ENCODE data around the gene SLC12A8.

The SLC12A8 gene

DNA sequence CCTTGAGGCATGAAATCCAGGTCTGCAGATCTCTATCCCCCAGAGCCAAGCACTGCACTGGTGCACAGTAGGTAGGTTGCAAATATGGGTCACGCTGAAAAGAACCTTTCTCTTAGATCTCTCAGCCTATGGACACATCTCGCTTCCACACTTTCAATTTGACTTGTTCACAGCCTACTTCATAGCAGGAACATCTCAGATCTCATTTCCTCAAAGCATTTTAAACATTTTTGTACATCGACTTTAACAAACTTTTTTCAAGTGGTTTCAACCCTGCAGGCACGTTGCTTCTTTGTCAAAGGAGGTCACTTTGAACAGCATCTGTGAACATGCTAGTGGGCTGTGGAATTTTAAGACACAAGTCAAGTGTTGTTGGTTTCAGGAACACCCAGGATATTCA is 76.0 kb downstream of the SLC12A8 start:
- no peak for DNase-seq

DNA sequence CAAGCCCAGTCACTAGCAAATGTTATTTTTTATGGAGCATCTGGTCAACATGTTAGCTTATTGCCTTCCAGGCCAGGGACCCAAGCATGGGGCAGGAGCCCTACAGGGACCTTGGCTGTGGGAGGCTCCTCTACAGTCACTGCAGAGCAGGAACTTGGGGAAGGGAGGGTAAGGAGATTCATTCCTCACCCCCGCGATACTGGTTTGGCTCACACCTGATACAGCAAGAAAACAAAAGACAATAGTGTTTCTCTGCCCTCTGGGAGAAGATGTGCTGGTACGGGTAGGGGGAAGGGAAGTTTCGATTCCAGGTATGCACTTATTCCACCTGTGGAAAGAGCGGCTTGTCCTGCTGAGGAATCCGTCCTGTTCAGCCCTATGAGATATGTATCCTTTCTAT is 77.6 kb downstream of the SLC12A8 start:
- no peak for DNase-seq

DNA sequence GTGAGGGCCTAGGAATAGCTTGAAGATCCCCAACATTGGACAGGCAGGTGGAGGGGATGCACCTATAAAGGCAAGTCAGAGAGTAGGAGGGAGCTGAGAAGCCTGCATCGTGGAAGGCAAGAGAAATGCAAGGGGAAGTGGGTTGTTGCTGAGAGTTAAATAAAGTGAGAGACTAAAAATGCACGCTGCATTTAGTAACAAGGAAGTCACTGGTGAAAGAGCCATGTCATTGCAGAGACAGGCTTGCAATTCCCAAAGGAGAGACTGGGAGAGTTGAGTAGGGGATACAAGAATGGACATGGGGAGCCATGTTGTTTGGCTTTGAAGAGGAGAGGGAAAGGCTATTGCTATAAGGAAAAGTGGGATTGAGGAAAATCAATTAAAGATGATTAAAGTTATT is 79.7 kb downstream of the SLC12A8 start:
- no peak for DNase-seq

DNA sequence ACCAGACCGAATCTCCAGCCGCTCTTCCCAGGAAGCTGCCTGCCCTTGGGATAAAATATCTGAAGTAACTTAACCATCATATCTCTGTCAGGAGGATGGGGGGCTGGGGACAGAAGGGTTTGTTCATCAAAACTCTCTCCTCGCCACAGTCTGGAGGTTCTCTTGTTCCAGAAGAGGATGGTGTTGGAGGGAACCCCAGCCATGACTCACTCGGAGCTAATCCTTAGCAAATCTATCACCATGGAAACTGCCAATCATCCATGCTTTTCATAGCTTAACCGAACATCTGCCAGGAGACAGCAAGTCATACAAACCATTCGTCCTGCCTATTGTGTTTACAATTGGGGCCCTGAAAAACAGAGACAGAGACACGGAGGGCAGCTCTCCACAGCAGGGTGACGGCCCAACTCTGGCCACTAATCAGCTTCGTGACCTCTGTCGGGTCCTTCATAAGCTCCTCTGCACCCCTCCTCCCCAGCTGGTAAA is 83.0 kb downstream of the SLC12A8 start:
- no peak for DNase-seq

DNA sequence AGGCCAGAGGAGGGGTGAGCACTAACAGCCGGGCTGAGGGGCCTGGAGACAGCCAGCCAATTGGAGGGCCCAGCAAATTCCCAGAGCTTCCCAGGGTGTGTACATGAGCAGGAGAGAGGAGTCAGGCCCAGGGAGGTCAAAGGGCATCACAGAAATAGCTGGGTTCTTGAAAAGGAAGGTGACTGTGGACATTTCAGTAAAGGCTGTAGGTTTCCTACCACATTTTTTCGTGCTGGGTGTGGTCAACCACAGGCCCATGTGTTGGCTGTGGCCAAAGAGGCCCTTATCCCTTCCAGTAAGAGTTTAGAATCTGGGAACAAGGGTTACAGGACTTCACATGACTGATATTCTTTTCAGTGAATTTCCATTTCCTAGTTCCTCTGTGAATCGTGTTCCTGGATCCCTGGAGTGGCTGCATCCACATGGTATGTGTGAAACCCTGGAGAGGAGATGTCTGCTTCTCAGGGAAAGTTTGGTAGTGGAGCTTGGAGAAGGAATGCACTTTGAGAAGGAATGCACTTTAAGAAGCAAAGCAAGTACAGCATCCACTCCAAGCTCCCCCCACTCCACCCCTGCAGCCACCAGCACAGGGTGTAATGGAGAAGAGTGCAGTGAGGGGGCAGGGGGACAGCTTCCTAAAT is 83.6 kb downstream of the SLC12A8 start:
- DNase-seq: no peak

DNA sequence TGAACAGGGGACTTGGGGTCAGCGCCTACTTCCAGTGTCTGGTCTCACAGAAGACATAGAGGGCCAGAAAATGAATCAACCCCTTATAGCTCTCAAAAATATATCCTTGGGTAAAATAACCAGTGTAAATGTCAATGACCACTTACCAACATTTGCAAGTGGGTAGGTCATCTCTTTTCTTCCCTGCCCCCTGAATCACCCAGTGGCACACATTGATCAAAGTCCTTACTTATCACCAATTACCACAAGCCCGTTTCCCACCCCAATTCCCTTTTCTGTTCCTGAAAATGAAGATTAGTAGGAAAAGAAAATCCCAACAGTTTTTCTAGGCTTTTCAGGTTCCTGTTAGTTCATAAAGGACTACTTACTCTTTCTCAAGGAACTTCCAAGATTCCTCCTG is 86.2 kb downstream of the SLC12A8 start:
- no peak for DNase-seq

DNA sequence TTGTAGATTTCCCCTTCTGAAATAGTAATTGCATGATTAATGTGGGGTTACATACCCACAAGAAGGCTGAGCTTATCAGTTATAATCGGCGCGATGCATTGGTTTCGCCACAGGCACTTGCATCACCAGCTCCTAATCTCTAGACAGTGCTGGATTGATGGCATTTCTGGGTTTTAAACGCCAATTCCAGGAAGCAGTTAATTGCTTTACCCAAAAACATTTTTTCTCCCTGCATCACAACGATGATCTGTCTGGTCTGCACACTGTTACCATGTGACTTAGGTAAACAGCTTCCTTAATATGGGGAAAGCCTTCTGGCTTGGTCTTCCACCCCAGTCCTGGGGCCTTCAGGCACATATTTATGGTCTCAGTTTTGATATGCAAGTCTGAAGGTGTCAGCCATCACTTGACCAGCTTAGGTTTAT is 86.7 kb downstream of the SLC12A8 start:
- DNase-seq: no peak

DNA sequence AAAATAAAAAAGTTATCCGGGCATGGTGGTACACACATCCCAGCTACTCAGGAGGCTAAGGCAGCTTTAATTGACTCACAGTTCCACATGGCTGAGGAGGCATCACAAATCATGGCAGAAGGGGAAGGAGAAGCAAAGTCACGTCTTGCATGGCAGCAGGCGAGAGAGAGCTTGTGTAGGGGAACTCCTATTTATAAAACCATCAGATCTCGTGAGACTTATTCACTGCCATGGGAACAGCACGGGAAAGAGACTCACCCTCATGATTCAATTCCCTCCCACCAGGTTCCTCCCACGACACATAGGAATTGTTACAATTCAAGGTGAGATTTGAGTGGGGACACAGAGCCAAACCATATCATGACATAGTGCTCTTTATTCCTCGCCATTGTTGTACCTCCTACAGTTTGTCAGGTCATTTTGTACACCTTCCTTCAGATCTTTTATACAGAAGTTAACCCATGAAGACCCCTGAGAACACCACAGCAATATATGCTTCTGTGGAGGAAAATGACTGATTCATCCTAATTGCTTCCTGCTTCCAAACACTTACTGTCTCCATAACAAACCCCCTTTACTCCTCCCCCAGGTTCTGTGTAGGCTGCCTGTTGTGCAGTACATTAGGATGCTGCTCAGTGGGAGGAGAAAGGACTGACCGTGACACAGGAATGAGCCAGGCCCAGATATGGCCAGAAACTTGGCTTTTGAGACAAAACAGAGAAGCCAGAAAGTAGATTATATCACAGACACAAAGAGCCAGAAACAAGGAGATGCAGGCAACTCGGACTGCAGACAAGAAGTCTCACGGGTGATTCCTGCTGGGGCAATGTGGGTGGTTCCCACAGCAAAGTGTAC is 88.9 kb downstream of the SLC12A8 start:
- DNase-seq: no peak

DNA sequence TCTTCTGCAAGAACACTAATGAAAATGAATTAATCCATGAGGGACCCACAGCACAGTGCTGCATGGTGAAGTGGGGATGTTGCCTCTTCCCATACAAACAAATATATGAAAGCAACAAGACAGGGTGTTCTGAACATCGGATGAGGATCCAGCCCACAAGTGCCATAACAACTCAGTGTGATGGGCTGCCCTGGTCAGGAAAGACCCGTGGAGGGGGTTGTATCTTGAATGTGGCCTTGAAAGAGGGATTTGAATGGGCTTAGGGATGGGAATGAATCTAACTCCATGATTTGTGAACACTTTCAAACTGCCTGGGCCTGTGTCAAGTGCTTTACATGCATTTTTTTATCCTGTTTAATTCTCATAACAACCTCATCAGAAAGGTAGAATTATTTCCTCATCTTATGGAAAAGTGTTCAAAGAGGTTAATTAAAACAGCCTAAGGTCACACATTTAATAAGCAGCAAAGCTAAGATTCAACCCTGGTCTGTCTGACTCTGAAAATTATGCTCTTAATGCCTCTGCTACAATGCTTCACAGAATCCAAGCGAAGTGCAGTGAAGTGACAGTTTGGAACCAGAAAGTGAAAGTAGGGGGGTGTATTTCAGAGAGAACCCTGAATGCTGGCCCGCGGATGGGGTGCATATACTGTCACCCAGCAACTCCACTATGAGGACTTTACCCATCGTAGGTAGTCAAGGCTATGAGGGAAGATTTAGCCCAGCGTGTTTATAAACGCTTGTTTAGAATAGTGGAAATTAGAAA is 91.1 kb downstream of the SLC12A8 start:
- DNase-seq: no peak

DNA sequence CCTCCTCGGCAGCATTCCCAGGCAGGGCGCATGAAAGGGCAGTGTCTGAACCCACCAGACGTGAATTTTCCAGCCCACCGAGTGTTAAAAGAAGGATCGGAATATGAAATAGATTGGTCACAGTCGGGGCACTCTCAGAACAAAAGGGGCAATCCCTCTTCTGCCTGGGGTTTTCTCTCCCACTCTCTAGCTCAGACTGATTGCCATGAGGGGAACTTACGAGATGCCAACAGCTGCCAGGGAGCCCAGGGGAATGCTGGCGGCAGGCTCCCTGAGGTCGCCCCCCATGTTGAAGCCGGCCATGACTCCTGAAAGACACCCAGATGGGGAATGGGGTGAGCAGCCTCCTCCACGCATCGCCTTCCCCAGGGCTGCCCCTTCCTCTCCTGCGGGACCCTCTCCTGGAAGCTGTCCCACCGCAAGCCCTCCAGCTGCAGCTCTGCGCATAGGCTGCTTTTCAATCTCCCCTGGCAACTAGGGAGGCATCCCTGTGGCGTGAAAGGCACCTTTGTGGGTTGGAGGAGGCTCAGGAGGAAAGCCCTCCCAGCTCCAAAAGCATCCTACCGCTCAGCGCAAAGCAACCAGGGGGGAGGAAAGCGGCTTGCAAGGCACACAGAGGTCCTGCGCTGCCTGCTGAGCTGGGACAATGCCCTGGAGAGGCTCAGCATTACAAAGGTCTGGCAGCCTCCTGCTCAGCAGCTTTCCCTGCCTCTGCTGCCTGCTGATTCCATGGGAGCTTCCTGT is 92.0 kb downstream of the SLC12A8 start:
- no peak for DNase-seq

DNA sequence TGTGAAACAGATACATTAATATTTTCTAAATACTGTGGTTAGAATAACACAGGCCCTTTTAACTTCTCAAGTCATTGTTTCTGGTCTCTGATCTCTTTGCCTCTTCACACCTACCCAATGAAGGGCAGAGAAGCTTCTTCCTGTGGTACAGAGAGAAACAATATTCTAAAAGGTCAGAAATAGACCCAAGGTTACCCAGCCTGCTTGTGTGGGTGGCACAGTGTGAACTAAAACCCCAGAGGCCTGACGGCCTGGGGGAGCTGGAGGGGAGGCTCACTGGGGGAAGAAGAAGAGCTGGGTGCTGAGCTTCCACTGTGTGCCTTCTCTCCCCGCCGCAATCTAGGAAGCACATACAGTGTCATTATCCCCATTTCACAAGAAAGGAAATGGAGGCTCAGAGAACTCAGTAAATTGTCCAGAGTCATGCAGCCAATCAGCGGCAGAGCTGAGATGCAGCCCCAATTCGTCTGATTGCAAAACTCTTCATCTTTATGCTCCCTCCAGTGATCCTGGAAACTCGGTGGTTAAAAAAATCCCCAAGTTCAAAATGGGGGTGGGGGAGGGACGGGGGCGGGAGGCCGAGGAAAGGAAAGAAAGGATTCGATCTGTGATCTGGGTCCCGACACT is 92.7 kb downstream of the SLC12A8 start:
- no peak for DNase-seq

DNA sequence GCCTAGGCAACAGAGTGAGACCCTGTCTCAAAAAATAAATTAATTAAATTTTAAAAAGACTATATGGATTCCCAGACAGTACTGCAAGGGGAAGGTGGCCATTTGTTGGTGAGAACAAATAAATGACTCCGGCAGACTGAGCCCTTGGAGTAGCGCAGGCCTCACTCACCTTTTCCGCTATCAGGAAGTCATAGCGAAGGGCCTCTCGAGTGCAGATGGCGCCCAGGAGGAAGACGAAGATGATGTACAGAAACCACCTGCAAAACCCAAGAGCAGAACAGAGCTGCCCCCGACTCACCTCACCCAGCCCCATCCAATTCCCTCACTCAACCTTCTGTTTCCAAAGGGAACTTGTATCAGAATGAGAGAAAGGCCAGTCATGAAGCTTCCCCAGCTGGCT is 93.9 kb downstream of the SLC12A8 start:
- DNase-seq: no peak

DNA sequence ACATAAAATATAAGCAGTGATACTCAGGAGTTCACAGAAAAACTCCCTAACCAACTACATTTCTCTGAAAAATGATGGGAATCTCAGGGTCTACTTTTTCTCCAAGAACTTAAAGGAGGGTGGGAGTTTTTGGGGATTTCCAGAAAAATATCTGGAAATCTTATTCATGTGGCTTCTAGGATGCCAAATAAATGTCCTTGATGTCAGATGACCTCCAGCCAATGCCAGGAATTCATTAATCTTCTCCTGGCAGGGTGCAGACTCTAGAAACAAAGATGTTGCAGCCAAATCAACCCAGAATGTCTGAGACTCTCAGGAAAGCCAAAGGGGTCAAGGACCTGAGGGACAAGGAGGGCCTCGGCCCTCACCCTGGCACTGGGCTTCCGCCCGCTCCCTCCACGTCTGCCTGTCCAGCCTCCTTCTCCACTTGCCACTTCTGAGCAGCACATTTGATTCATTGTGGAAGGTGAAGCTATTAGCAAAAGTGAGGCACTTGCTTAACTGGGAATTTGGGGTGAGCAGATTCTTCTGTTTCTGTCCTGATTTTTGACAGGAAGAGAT is 94.8 kb downstream of the SLC12A8 start:
- no peak for DNase-seq

DNA sequence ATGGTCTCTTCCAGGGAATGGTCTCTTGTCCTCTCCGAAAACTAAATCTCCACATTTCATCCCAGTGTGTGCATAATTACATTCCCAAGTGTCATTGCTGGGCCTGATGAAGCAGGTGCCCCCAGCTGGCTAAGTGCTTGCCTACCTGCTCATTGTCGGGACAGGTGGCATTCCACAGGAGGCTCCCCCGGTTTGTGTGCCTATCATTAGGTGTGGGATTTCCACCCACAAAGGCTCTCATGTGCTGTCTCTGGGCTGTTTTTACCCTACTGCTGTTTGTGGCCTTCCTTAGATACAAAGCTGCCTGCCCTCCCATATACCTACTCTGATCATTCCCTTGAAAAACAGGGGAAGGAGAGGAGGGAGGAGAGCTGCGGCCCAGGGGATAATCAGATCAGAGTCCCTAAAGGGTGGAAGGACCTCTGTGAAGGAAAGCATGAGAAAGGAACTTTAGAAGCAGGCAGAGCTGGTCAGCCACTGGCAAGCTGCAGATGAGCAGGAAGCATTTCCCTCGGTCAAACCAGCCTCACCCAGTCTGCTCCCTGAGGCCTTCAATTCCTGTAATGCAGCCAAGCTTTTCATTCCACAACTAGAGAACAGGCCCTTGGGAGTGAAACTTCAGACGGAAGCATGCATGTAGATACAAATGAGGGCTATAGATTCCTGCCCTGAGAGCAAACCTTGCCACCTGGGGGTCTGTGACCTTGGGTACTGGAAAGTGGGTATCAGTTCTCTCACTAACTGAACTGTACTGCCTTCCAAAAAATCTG is 96.1 kb downstream of the SLC12A8 start:
- no peak for DNase-seq

DNA sequence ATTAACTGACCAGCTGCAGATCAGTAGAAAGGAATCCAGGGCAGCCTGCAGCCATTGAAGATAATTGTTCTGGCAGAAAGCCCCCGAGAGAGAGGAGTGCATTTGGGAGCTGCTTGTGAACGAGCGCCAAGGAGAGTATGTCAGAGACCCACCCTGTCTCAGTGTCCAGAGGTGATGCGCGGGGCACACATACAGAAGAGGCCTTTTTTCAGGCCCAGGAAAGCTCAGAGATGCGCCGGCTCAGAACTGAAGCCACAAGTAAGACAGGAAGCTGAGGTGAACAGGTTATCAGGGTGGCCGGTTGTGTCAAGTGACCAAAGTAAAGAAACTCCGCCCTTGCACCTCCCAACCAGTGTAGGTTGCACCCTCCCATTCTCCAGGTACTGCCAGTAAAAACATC is 96.9 kb downstream of the SLC12A8 start:
- no peak for DNase-seq

DNA sequence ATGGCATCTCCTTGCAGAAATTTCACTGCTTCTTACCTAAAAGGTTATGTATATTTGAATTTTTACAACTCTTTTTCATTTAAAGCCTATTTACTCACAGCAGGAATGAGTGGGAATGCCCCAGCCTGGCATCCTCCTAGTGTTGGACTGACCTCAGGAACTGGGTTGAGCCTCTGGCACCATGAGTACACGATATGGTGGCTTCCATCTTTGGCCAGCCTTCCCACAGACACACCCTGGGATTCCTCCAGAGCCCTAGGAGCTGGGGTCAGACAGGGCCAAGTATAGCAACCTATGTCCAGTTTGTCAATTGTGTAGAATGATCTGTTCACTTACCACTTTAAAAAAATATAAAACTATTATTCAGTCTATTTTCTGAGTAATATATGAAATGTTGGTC is 99.6 kb downstream of the SLC12A8 start:
- no peak for DNase-seq

DNA sequence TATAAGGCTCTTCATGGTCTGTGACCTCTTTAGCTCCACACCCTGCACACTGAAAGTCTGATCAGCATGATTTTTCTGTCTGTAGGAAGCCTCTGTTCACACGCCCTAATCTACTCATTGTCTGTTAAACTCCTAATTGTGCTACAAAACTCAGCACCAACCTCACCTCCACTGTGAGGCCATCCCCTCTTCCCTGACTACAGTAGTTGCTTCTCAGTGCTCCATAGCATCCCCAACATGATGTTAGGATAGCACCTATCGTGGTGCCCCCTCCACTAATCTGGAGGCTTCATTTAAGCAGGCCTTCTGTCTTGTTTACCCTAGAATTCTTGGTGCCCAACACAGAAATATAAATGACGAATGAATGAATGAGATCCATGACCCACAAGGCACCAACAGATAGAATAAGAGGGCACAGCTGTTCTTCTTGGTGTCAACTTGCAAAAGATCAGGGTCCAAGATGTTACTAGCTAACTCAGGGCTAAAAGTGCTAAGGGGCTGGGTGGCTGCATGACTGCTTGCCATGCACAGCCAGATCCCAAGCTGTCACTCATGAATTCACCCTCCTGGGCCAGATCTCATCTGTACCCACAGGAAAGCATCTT is 101.6 kb downstream of the SLC12A8 start:
- no peak for DNase-seq

DNA sequence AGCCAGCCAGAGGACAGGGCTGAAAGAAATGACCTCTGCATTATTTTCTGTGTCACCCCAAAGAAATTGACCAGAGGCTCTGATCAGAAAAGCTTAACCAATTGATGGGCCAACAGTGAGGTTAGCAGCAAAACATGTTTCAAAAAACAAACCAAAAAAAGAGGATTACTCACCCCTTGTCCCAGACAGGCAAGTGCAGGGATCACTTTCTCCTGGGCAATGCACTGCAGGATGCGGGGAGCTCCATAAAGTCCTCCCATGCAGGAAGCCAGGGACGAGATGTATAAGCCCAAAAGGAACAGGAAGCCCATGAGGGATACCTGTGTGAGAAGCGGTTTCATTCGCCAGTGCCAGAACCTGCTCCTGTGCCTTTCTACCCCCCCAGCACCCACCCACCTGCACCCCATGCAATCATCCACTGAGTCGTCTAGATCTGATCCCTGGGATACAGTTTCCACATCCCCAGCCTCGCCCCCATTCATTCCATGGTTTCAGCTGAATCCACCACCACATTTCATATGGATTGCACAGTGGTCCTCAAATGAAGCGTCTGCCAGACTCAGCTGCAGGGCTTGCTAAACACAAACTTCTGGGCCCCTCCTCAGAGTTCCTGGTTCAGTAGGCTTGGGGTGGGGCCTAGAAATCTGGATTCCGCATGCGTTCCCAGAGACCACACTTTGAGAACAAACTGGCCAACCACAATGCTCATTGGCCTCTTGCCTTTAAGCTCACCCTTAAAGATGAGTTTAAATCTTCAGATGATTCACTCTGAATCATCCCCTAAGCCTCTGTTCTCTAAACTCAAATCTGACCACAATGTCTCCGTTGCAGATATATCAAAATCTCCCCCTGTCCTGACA is 102.3 kb downstream of the SLC12A8 start:
- DNase-seq: no peak

DNA sequence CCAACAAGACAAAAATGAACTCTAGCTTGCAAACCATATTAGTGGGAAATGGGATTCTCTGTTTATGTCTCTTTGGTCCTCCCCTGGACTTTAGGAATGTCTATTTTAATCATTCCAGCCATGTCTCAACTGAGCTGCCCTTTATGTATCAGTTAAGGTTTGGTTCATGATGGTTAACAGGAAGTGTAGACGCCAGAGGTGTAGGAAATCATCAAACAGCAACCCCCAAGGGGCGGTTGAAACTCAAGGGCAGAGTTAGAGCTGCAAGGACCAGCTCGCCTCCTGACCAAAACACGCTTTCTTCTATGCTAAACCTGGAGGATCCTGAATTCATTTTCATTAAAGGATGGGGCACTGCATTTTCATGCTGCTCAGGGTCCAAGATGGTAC is 103.0 kb downstream of the SLC12A8 start:
- DNase-seq: no peak
